Kidney epithelial cell (primary cell): ENCODE measurements around the gene ZNF827. TPM values are rescaled to one million over a fixed set of nuclear protein-coding genes. Genes with fewer than 3 reads are reported as not detected.
A peak's percentile ranks its signal among the peaks of the same experiment; 100 is the strongest.

ENCODE experiments used
- DNase-seq: peaks from one replicate; pipeline ENCODE4 v3.0.0-alpha.2; 2010; ENCODE audit warnings: low read depth
- H3K27me3 ChIP-seq: 2 replicates; pipeline ENCODE4 v1.6.0; 2011; ENCODE audit warnings: low read length; ENCODE audit not compliant: control insufficient read depth, insufficient read depth
- H3K36me3 ChIP-seq: 2 replicates; pipeline ENCODE4 v1.5.1; 2011; ENCODE audit warnings: low read length; ENCODE audit not compliant: control insufficient read depth, insufficient read depth
- H3K4me3 ChIP-seq: 2 replicates; pipeline ENCODE4 v1.5.1; 2011; ENCODE audit warnings: low read depth, mild to moderate bottlenecking, control low read depth, low read length
- CTCF ChIP-seq: IDR thresholded peaks from 2 replicates; pipeline ENCODE4 v1.5.1; 2011; ENCODE audit warnings: mild to moderate bottlenecking, moderate library complexity, low read length, control low read depth, inconsistent platforms; ENCODE audit not compliant: insufficient read depth, poor library complexity, severe bottlenecking
- total RNA-seq: library from RNA; depleted of rRNA; stranded (reverse); fragments of >200 nt; gene quantifications from 2 replicates; pipeline ENCODE4 v1.2.3, GENCODE V29; 2015

Gene ZNF827
- total RNA-seq, 1 donor from 2014 or later = 14.0 TPM

DNA sequence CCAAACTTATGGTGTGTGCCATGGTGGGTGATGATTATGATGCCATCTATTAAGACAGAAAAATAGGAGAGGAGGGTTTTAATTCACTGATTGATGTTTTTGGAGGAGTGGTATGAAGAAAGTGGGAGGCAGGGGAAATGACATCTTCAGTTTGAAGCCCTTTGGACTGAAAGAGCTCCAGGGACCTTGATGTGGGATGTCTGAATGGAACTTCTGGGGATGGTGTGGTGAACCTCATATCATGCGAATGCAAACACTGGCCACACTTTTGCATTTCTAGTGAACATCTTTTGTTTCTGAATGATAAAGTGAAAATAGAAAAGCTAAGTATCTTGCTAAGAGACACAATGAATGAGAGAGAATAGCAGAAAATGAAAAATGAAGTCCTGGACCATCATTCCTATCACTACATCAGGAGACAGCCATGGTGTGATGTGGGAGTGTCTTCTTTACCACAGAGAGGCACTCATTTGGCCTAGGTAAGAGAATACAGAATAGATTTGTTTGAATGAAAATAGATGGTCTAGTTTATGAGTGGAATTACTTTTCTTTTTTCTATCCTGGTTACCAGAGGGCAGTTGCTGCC, 123.5 kb downstream of the ZNF827 start:
- Histone ChIP-seq H3K4me3 (no peak overlapping the region), H3K36me3 (no peaks in the 10 kb centered on the region), H3K27me3 (no peaks in the 10 kb centered on the region)
- no peak for TF ChIP-seq CTCF
- no peak for DNase-seq

GRCh38 chr4:145814246-145814645, 124.4 kb downstream of the ZNF827 start:
- H3K27me3 ChIP-seq = no peaks in the 10 kb centered on the region
- no peak overlapping the region for H3K4me3 ChIP-seq
- no peaks in the 10 kb centered on the region for H3K36me3 ChIP-seq
- TF ChIP-seq CTCF = no peak
- no peak for DNase-seq

GRCh38 chr4:145812919-145813318, 125.7 kb downstream of the ZNF827 start:
- no peak for DNase-seq
- TF ChIP-seq CTCF = no peak
- H3K27me3 ChIP-seq = no peaks in the 10 kb centered on the region
- no peak overlapping the region for H3K4me3 ChIP-seq
- no peaks in the 10 kb centered on the region for H3K36me3 ChIP-seq

DNA sequence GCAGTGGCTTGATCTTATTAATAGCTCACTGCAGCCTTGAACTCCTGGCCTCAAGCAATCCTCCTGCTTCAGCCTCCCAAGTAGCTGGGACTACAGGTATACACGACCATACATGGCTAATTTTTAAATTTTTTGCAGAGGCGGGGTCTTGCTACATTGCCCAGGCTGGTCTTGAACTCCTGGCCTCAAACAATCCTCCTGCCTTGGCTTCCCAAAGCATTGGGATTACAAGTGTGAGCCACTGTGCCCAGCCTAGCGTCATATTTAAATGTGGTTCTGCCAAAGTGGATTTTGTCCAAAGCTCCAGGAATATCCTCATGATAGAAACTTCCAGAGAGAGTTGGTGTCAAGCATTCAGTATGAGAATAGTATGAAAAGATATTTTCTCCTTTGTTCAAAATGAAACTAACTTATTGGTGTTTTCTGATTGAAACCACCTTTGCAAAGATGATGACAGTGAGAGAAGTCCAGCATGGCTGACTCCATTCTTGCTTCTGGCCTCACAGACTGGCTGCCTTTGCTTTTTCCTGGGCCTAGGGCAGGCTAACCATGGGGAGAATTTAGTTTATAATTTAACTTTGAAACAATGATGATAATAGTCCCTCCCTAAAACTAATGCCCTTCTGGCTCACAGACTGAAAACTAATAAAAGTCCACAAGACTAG, 129.6 kb downstream of the ZNF827 start:
- no peak for TF ChIP-seq CTCF
- Histone ChIP-seq H3K27me3 (no peaks in the 10 kb centered on the region), H3K36me3 (no peaks in the 10 kb centered on the region), H3K4me3 (no peak overlapping the region)
- no peak for DNase-seq

DNA sequence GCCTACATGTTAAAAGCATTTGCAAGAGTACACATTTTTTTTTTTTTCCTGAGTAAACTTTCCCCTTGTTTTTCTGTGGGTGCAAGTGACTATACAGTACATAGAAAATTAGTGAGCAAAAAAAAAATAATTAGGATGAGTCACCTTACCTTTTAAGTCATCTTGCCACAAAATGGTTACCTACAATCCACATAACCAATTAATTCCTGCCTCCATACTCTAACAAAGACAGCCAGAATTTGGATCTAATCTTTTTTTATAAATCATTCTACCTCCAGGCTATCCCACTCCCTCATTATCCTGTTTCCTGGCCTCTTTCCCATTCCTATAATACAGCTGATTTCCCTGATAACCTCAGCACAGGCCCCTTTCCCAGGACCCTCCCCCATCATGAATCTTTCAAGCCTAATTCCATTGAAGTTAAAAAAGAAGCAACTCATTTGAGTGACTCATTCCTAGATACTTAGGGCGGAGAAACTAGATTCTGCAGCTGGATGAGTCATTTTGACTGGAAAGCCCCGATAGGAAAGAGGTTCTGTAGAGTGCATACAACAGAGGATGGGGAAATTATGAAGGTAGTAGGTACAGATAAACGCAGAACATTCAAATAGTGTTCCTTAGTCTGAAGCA, 130.5 kb downstream of the ZNF827 start:
- peak; percentile 97 for DNase-seq
- Histone ChIP-seq H3K27me3 (no peaks in the 10 kb centered on the region), H3K4me3 (no peak overlapping the region), H3K36me3 (no peaks in the 10 kb centered on the region)
- no peak for TF ChIP-seq CTCF

GRCh38 chr4:145805490-145805889, 133.1 kb downstream of the ZNF827 start:
- Histone ChIP-seq H3K27me3 (no peaks in the 10 kb centered on the region), H3K36me3 (no peaks in the 10 kb centered on the region), H3K4me3 (no peak overlapping the region)
- TF ChIP-seq CTCF = no peak
- DNase-seq = no peak
